Trophoblast cell (in vitro differentiated cells and primary cell): ENCODE results near the gene VAT1L.
A peak's percentile ranks its signal among the peaks of the same experiment; 100 is the strongest.

Experiments used
- DNase-seq, 2 donors: peaks; one replicate each; pipeline ENCODE4 v3.0.0-alpha.2; 2016
- H2AFZ ChIP-seq: 2 replicates; pipeline ENCODE4 v1.6.1; 2013; ENCODE audit warnings: low read length, moderate library complexity, mild to moderate bottlenecking; ENCODE audit not compliant: insufficient read depth, poor library complexity
- H2AK5ac ChIP-seq: 2 replicates; pipeline ENCODE4 v1.6.1; 2013; ENCODE audit warnings: mild to moderate bottlenecking, low read length
- H2BK120ac ChIP-seq: 2 replicates; pipeline ENCODE4 v1.6.1; 2013; ENCODE audit warnings: low read length, mild to moderate bottlenecking, moderate library complexity; ENCODE audit not compliant: insufficient read depth, poor library complexity
- H2BK12ac ChIP-seq: 2 replicates; pipeline ENCODE4 v1.6.1; 2013; ENCODE audit warnings: mild to moderate bottlenecking, low read length, moderate library complexity
- H2BK5ac ChIP-seq: 2 replicates; pipeline ENCODE4 v1.6.1; 2013; ENCODE audit warnings: low read length, low read depth, moderate library complexity, mild to moderate bottlenecking; ENCODE audit not compliant: poor library complexity
- H3K14ac ChIP-seq: 2 replicates; pipeline ENCODE4 v1.6.1; 2013; ENCODE audit warnings: mild to moderate bottlenecking, low read length
- H3K18ac ChIP-seq: 2 replicates; pipeline ENCODE4 v1.6.1; 2013; ENCODE audit warnings: mild to moderate bottlenecking, low read length
- H3K23ac ChIP-seq: 2 replicates; pipeline ENCODE4 v1.6.1; 2013; ENCODE audit warnings: low read length
- H3K27ac ChIP-seq: 2 replicates; pipeline ENCODE4 v1.5.1; 2013; ENCODE audit warnings: low read depth, mild to moderate bottlenecking, inconsistent platforms, low read length, moderate library complexity
- H3K27me3 ChIP-seq: 2 replicates; pipeline ENCODE4 v1.6.1; 2013; ENCODE audit warnings: inconsistent platforms, mild to moderate bottlenecking, low read length, moderate library complexity; ENCODE audit not compliant: insufficient read depth
- H3K36me3 ChIP-seq, 2 experiments: 1 replicate in 1 of 2; 2 replicates in 1 of 2; pipeline ENCODE4 v1.6.1; 2013; ENCODE audit warnings: low read length in 2 of 2, mild to moderate bottlenecking in 2 of 2, moderate library complexity in 1 of 2; ENCODE audit not compliant: insufficient read depth in 2 of 2, control insufficient read depth in 1 of 2
- H3K4ac ChIP-seq: 2 replicates; pipeline ENCODE4 v1.6.1; 2013; ENCODE audit warnings: low read depth, mild to moderate bottlenecking, low read length, moderate library complexity
- H3K4me1 ChIP-seq, 2 experiments: 1 replicate in 1 of 2; 2 replicates in 1 of 2; pipeline ENCODE4 v1.6.1; 2013; ENCODE audit warnings: low read length in 2 of 2, mild to moderate bottlenecking in 2 of 2, moderate library complexity in 1 of 2; ENCODE audit not compliant: insufficient read depth in 2 of 2, control insufficient read depth in 1 of 2
- H3K4me2 ChIP-seq: 2 replicates; pipeline ENCODE4 v1.6.1; 2013; ENCODE audit warnings: inconsistent platforms, mild to moderate bottlenecking, low read length, moderate library complexity
- H3K4me3 ChIP-seq: 2 replicates; pipeline ENCODE4 v1.5.1; 2013; ENCODE audit warnings: mild to moderate bottlenecking, low read depth, low read length, inconsistent platforms
- H3K79me1 ChIP-seq: one replicate; pipeline ENCODE4 v1.6.1; 2013; ENCODE audit warnings: low read length
- H3K79me2 ChIP-seq: 2 replicates; pipeline ENCODE4 v1.6.1; 2013; ENCODE audit warnings: low read length, mild to moderate bottlenecking; ENCODE audit not compliant: control insufficient read depth, insufficient read depth, poor library complexity
- H3K9ac ChIP-seq: 2 replicates; pipeline ENCODE4 v1.6.1; 2013; ENCODE audit warnings: mild to moderate bottlenecking, low read length
- H3K9me3 ChIP-seq: 2 replicates; pipeline ENCODE4 v1.6.1; 2013; ENCODE audit warnings: low read depth, mild to moderate bottlenecking, control low read depth, inconsistent platforms, low read length; ENCODE audit not compliant: insufficient read depth
- H4K12ac ChIP-seq: 2 replicates; pipeline ENCODE4 v1.6.1; 2013; ENCODE audit warnings: low read depth, mild to moderate bottlenecking, low read length, moderate library complexity
- H4K8ac ChIP-seq: 2 replicates; pipeline ENCODE4 v1.6.1; 2013; ENCODE audit warnings: low read depth, mild to moderate bottlenecking, low read length, moderate library complexity
- H4K91ac ChIP-seq: one replicate; pipeline ENCODE4 v1.6.1; 2013; ENCODE audit warnings: low read depth, mild to moderate bottlenecking, low read length, moderate library complexity
- WGBS: extraction: QIAGEN DNeasy Blood & Tissue Kit; methylation state at CpG from one replicate; pipeline ENCODE4 v1.1.7; 2013; ENCODE audit warnings: missing lambda C conversion rate; ENCODE audit not compliant: insufficient read length, insufficient coverage; ENCODE audit errors: extremely low coverage; 5-methylcytosine and 5-hydroxymethylcytosine counted together

VAT1L gene

DNA sequence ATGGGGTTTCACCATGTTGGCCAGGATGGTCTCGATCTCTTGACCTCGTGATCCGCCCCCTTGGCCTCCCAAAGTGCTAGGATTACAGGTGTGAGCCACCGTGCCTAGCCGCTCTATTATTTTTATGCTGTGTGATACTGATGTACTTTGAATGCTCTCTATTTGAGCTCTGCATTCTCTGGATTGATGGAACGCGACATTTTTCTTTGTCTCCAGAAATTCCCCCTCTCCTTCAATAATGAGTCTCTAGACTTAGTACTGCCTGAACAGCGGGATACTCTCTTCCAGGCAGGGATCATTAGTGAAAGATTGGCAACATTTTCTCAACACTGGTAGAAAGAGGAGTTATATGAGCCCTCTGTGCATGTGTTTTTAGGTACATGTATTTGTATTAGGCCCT is 140.6 kb downstream of the VAT1L start:
- Histone ChIP-seq H3K14ac (no peak overlapping the region), H2AFZ (no peak overlapping the region), H3K27ac (no peak overlapping the region), H2BK5ac (no peak overlapping the region), H2BK12ac (no peak overlapping the region), H3K27me3 (no peaks in the 10 kb centered on the region), H3K4me1 (no peaks in the 10 kb centered on the region), H4K91ac (no peak overlapping the region), H3K79me1 (no peaks in the 10 kb centered on the region), H3K4me2 (no peak overlapping the region), H3K4ac (no peak overlapping the region), H2AK5ac (no peak overlapping the region), H3K36me3 (no peaks in the 10 kb centered on the region), H3K79me2 (no peaks in the 10 kb centered on the region), H3K9me3 (no peaks in the 10 kb centered on the region), H4K8ac (no peak overlapping the region), H2BK120ac (no peak overlapping the region), H4K12ac (no peak overlapping the region), H3K4me3 (no peak overlapping the region), H3K9ac (no peak overlapping the region), H3K23ac (no peak overlapping the region), H3K18ac (no peak overlapping the region)
- DNase-seq = no peak
- WGBS = no CpG with 5 or more reads among the region's 8 CpGs

DNA sequence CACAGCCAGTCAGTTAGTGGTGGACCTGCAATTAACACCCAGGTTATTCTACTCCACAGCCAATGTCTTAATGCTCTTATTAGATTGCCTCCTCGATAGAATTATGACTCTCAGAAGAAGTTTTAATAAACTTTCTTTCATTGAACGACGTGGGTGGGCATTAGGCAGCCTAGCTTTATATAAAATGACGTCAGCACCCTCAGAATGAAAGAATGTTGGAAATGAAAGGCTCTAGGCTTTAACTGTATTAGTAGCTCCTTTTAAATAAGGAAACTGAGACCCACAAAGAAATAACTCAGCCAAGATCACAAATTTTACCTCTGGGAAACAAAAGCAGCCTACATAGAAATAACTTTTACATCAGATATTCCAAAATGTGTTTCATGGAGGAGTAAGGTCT is 142.7 kb downstream of the VAT1L start:
- H3K36me3 ChIP-seq = no peaks in the 10 kb centered on the region
- H3K23ac ChIP-seq = no peak overlapping the region
- WGBS = no CpG with 5 or more reads among the region's 4 CpGs
- H3K4ac ChIP-seq = no peak overlapping the region
- no peak overlapping the region for H3K14ac ChIP-seq
- H3K79me1 ChIP-seq = no peaks in the 10 kb centered on the region
- H3K4me1 ChIP-seq = no peaks in the 10 kb centered on the region
- no peak overlapping the region for H4K8ac ChIP-seq
- H2BK12ac ChIP-seq = no peak overlapping the region
- no peaks in the 10 kb centered on the region for H3K27me3 ChIP-seq
- no peak overlapping the region for H2AK5ac ChIP-seq
- H2BK120ac ChIP-seq = no peak overlapping the region
- no peak overlapping the region for H2BK5ac ChIP-seq
- no peaks in the 10 kb centered on the region for H3K79me2 ChIP-seq
- H4K12ac ChIP-seq = no peak overlapping the region
- H3K4me3 ChIP-seq = no peak overlapping the region
- no peak overlapping the region for H2AFZ ChIP-seq
- H3K4me2 ChIP-seq = no peak overlapping the region
- H3K9me3 ChIP-seq = no peaks in the 10 kb centered on the region
- no peak overlapping the region for H3K9ac ChIP-seq
- no peak overlapping the region for H4K91ac ChIP-seq
- no peak overlapping the region for H3K18ac ChIP-seq
- DNase-seq = no peak
- no peak overlapping the region for H3K27ac ChIP-seq

DNA sequence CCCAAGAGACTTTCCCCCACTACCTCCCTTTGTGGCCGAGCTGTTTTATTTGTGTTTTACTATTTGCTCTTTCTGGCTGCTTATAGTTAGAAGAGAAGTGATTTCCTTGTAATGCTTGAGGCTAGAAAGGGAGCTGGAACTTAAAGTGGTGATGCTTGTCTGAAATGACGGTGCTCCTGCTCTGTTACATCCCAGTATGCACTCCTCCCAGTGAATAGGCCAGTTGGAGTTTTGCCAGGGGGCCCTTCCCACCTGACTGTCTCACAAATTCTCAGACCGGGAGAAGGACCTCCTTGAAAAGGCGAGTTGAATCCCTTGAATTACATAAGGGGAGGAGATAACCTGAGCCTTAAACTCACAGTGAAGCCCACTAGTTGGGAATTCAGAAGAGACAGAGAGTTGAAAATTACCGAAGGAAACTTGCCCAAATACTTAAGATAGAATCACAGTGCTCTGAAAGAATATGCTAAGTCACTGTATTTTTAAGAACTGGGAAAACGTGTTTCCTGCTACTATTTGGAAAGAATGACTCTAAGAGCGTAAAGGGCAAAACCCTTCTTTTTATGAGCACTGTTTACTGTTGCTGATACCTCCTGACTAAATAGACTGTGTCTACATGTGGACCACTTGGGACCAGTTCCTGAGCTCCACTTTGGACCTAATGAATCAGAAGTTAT is 149.2 kb downstream of the VAT1L start:
- H3K18ac ChIP-seq = no peak overlapping the region
- no peak overlapping the region for H4K8ac ChIP-seq
- no peaks in the 10 kb centered on the region for H3K79me2 ChIP-seq
- H3K14ac ChIP-seq = no peak overlapping the region
- no peak overlapping the region for H2AFZ ChIP-seq
- no peak overlapping the region for H3K4me2 ChIP-seq
- H3K9ac ChIP-seq = no peak overlapping the region
- H2AK5ac ChIP-seq = no peak overlapping the region
- WGBS = no CpG with 5 or more reads among the region's 7 CpGs
- no peak overlapping the region for H3K4ac ChIP-seq
- no peak overlapping the region for H4K91ac ChIP-seq
- no peaks in the 10 kb centered on the region for H3K79me1 ChIP-seq
- H3K27ac ChIP-seq = no peak overlapping the region
- no peaks in the 10 kb centered on the region for H3K36me3 ChIP-seq
- DNase-seq = peak in 1 of 2 donors; percentile 51
- H4K12ac ChIP-seq = no peak overlapping the region
- H3K9me3 ChIP-seq = peaks cover 4% of the 10 kb centered on the region
- no peak overlapping the region for H3K23ac ChIP-seq
- H3K4me3 ChIP-seq = no peak overlapping the region
- no peak overlapping the region for H2BK120ac ChIP-seq
- H2BK12ac ChIP-seq = no peak overlapping the region
- H2BK5ac ChIP-seq = no peak overlapping the region
- H3K27me3 ChIP-seq = no peaks in the 10 kb centered on the region
- H3K4me1 ChIP-seq = peaks cover 2% of the 10 kb centered on the region in 2 experiments

DNA sequence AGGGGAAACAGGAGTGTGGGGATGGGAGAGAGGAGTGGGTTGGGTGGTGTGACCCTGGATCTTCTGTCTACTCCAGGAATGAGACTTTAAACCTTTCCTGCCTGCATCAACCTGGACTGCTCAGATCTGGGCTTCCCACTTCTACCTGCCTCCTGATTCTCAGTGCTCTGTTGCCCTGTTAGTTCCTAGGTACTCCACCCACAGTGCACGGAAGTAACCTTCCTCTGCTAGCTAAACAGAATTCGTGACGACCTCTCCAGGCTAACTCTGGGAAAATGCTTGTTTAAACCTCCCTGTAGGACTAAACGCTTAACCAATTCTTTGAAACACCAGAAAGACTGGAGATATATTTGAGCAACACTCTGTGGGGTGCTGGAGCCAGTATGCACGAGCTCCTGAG is 150.5 kb downstream of the VAT1L start:
- H3K18ac ChIP-seq = no peak overlapping the region
- no peak overlapping the region for H3K23ac ChIP-seq
- H4K91ac ChIP-seq = no peak overlapping the region
- no CpG with 5 or more reads among the region's 5 CpGs for WGBS
- H3K4me1 ChIP-seq = peaks cover 2% of the 10 kb centered on the region in 2 experiments
- H3K14ac ChIP-seq = no peak overlapping the region
- no peak overlapping the region for H2AFZ ChIP-seq
- peaks cover 4% of the 10 kb centered on the region for H3K9me3 ChIP-seq
- no peak overlapping the region for H3K9ac ChIP-seq
- no peak overlapping the region for H2AK5ac ChIP-seq
- H2BK120ac ChIP-seq = no peak overlapping the region
- no peak overlapping the region for H3K27ac ChIP-seq
- no peaks in the 10 kb centered on the region for H3K36me3 ChIP-seq
- no peak overlapping the region for H2BK12ac ChIP-seq
- H3K27me3 ChIP-seq = no peaks in the 10 kb centered on the region
- no peak overlapping the region for H3K4me3 ChIP-seq
- no peak overlapping the region for H3K4me2 ChIP-seq
- H2BK5ac ChIP-seq = no peak overlapping the region
- H3K79me1 ChIP-seq = no peaks in the 10 kb centered on the region
- no peak overlapping the region for H4K12ac ChIP-seq
- DNase-seq = no peak
- no peak overlapping the region for H4K8ac ChIP-seq
- no peak overlapping the region for H3K4ac ChIP-seq
- no peaks in the 10 kb centered on the region for H3K79me2 ChIP-seq
